B cell (primary cell): ENCODE results near the gene PYY. TPM values are rescaled to one million over a fixed set of nuclear protein-coding genes. Genes with fewer than 3 reads are reported as not detected.

Experiments used
- ATAC-seq: fragments of 200-7000 bp; cut with Tn5 transposase; one replicate; pipeline ENCODE4 v1.10.0; 2021; ENCODE audit warnings: low read depth, mild to moderate bottlenecking, moderate number of reproducible peaks, moderate library complexity
- CTCF ChIA-PET: fragments of 350-600 bp; sonication (Branson Sonifier 250); formaldehyde crosslinking; loops from one replicate; lab custom pipeline; 2021; ENCODE audit warnings: antibody characterized with exemption, inconsistent platforms; lab: Charles Lee
- POLR2A ChIA-PET: fragments of 350-600 bp; sonication (Branson Sonifier 250); formaldehyde crosslinking; loops from one replicate; lab custom pipeline; 2021; ENCODE audit warnings: antibody characterized with exemption; lab: Charles Lee
- DNase-seq: peaks from one replicate; pipeline ENCODE4 v3.0.0; 2013
- H2AFZ ChIP-seq: 2 replicates; pipeline ENCODE4 v1.6.1; 2012; ENCODE audit warnings: mild to moderate bottlenecking, low read depth, low read length; ENCODE audit not compliant: insufficient read depth, poor library complexity, severe bottlenecking
- H3K27ac ChIP-seq, 2 donors: 1 replicate in 1 of 2; 2 replicates in 1 of 2; pipeline ENCODE4 v1.5.1; 2012 to 2013; ENCODE audit warnings: low read length in 2 of 2, mild to moderate bottlenecking in 2 of 2, moderate library complexity in 1 of 2
- H3K27me3 ChIP-seq, 4 experiments: fragments of 200-600 bp in 1 of 4; sonication (generic) in 1 of 4; replicated peaks in 1 of 4; 1 replicate in 2 of 4; 2 replicates in 2 of 4; pipeline versions ENCODE4 v1.6.1 to v1.7.0; 2013 to 2016; ENCODE audit warnings: low read length in 3 of 4, mild to moderate bottlenecking in 2 of 4, mixed read lengths in 1 of 4, moderate library complexity in 1 of 4; ENCODE audit not compliant: insufficient read depth in 4 of 4, control insufficient read depth in 3 of 4; ENCODE audit errors: control extremely low read depth in 1 of 4
- H3K36me3 ChIP-seq, 2 experiments: replicated peaks in 1 of 2; 1 replicate in 1 of 2; 2 replicates in 1 of 2; pipeline versions ENCODE4 v1.6.1 to v1.7.1; 2013; ENCODE audit warnings: low read length in 1 of 2; ENCODE audit not compliant: insufficient read depth in 2 of 2, control insufficient read depth in 1 of 2; ENCODE audit errors: control extremely low read depth in 1 of 2, extremely low read depth in 1 of 2
- H3K4me1 ChIP-seq, 2 donors: fragments of 200-600 bp in 1 of 2; sonication (generic) in 1 of 2; 1 replicate in 1 of 2; 2 replicates in 1 of 2; pipeline versions ENCODE4 v1.5.1 to v1.6.1; 2013 to 2017; ENCODE audit warnings: low read length in 2 of 2; ENCODE audit not compliant: control insufficient read depth in 2 of 2, insufficient read depth in 2 of 2
- H3K4me2 ChIP-seq: replicated peaks from 2 replicates; pipeline ENCODE3; 2012; ENCODE audit warnings: mild to moderate bottlenecking, low read depth, low read length; ENCODE audit not compliant: poor library complexity, severe bottlenecking
- H3K4me3 ChIP-seq, 5 experiments: fragments of 200-600 bp in 1 of 5; sonication (generic) in 1 of 5; 1 replicate in 3 of 5; 2 replicates in 2 of 5; pipeline versions ENCODE4 v1.5.1 to v1.7.0; 2011 to 2016; ENCODE audit warnings: low read length in 4 of 5, mild to moderate bottlenecking in 4 of 5, low read depth in 2 of 5, control low read depth in 1 of 5, moderate library complexity in 1 of 5; ENCODE audit not compliant: insufficient read depth in 1 of 5; ENCODE audit errors: control extremely low read depth in 1 of 5, extremely low read depth in 1 of 5
- H3K79me2 ChIP-seq: fragments of 200-600 bp; sonication (generic); one replicate; pipeline ENCODE4 v1.6.0; 2016; ENCODE audit warnings: low read length; ENCODE audit not compliant: control insufficient read depth, insufficient read depth
- H3K9ac ChIP-seq: fragments of 200-600 bp; sonication (generic); 2 replicates; pipeline ENCODE4 v1.6.1; 2017; ENCODE audit warnings: mild to moderate bottlenecking, low read length, moderate library complexity
- H3K9me3 ChIP-seq, 3 donors: one replicate each; pipeline versions ENCODE4 v1.6.1 to v1.7.1; 2013; ENCODE audit warnings: low read length in 2 of 3; ENCODE audit not compliant: control insufficient read depth in 2 of 3, insufficient read depth in 1 of 3; ENCODE audit errors: control extremely low read depth in 1 of 3
- H4K20me1 ChIP-seq: 2 replicates; pipeline ENCODE4 v1.6.0; 2012; ENCODE audit warnings: mild to moderate bottlenecking, low read length; ENCODE audit not compliant: insufficient read depth, control insufficient read depth, poor library complexity, severe bottlenecking
- H3K27ac Mint-ChIP-seq: one replicate; pipeline ENCODE4 v1.8.0; 2021; ENCODE audit warnings: mixed read lengths
- H3K27me3 Mint-ChIP-seq: one replicate; pipeline ENCODE4 v1.8.0; 2021; ENCODE audit warnings: mixed read lengths
- H3K4me1 Mint-ChIP-seq: one replicate; pipeline ENCODE4 v1.8.0; 2021; ENCODE audit warnings: mixed read lengths
- H3K4me3 Mint-ChIP-seq: one replicate; pipeline ENCODE4 v1.8.0; 2021; ENCODE audit warnings: mixed read lengths
- H3K9me3 Mint-ChIP-seq: one replicate; pipeline ENCODE4 v1.8.0; 2022; ENCODE audit warnings: mixed read lengths; ENCODE audit not compliant: insufficient read depth
- EZH2 ChIP-seq: IDR thresholded peaks from 2 replicates; pipeline ENCODE4 v1.6.1; 2012; ENCODE audit warnings: borderline replicate concordance, low read depth, mild to moderate bottlenecking, moderate library complexity, low read length; ENCODE audit not compliant: insufficient read depth, poor library complexity, severe bottlenecking
- WGBS: methylation state at CpG from one replicate; pipeline ENCODE4 v1.1.5; 2013; ENCODE audit warnings: missing lambda C conversion rate; ENCODE audit not compliant: insufficient coverage; 5-methylcytosine and 5-hydroxymethylcytosine counted together
- intact Hi-C: fragments of 100-400 bp; cut with micrococcal nuclease; formaldehyde crosslinking; loops from one replicate; pipeline ENCODE4 v1.10.0; 2022
- polyA plus RNA-seq: library from polyadenylated mRNA; depleted of rRNA; stranded (reverse); fragments of >200 nt; gene quantifications from 2 replicates; pipeline ENCODE4 v1.2.3, GENCODE V29; 2012
- total RNA-seq, 2 donors: library from RNA; stranded (reverse); fragments of 120-200 nt in 1 of 2; gene quantifications; 1 replicate in 1 of 2; 2 replicates in 1 of 2; pipeline versions ENCODE4 v1.2.3 to v1.2.4, GENCODE V29; 2013 to 2022
- TF ChIP-seq, protein P1 (sequence below): fragments of 200-600 bp; IDR thresholded peaks from one replicate; pipeline ENCODE4 v1.8.0; 2022; ENCODE audit warnings: antibody characterized with exemption, mild to moderate bottlenecking

The PYY gene
- total and polyA plus RNA-seq, 2 donors (not counting 1 experiment from before 2014, with no cell fraction given), result 0.19 TPM; not detected in 1

GRCh38 chr17:43987131-43988021 lies 33.6 kb upstream of the PYY start:
- H3K27ac Mint-ChIP-seq, result no peak overlapping the region
- Histone ChIP-seq H3K9ac (no peak overlapping the region), H3K4me3 (no peak overlapping the region), H3K79me2 (no peaks in the 10 kb centered on the region), H3K27ac (no peak overlapping the region), H3K4me2 (no peak overlapping the region), H3K36me3 (no peaks in the 10 kb centered on the region), H4K20me1 (no peaks in the 10 kb centered on the region), H3K9me3 (peaks cover 0 to 5% (median 0%) of the 10 kb centered on the region in 3 donors), H3K4me1 (peaks cover 10 to 11% of the 10 kb centered on the region in 2 donors), H3K27me3 (peaks cover 0 to 36% (median 21%) of the 10 kb centered on the region in 4 experiments), H2AFZ (no peak overlapping the region)
- no peak for ATAC-seq
- intact Hi-C loops, result no loop called here
- TF ChIP-seq EZH2, result no peak
- TF ChIP-seq, protein P1, sequence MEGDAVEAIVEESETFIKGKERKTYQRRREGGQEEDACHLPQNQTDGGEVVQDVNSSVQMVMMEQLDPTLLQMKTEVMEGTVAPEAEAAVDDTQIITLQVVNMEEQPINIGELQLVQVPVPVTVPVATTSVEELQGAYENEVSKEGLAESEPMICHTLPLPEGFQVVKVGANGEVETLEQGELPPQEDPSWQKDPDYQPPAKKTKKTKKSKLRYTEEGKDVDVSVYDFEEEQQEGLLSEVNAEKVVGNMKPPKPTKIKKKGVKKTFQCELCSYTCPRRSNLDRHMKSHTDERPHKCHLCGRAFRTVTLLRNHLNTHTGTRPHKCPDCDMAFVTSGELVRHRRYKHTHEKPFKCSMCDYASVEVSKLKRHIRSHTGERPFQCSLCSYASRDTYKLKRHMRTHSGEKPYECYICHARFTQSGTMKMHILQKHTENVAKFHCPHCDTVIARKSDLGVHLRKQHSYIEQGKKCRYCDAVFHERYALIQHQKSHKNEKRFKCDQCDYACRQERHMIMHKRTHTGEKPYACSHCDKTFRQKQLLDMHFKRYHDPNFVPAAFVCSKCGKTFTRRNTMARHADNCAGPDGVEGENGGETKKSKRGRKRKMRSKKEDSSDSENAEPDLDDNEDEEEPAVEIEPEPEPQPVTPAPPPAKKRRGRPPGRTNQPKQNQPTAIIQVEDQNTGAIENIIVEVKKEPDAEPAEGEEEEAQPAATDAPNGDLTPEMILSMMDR, result no peak
- no peak overlapping the region for H3K4me3 Mint-ChIP-seq
- no peak for DNase-seq
- peaks cover 2% of the 10 kb centered on the region for H3K4me1 Mint-ChIP-seq
- 83% methylated on average over 9 of the region's 12 CpGs for WGBS
- ChIA-PET CTCF (interaction anchor here (1.5 kb wide), 1 partner anchor 44 kb away, joined by 8 read pairs; no protein-coding TSS in a partner anchor), POLR2A (no interaction called here)
- peaks cover 44% of the 10 kb centered on the region for H3K27me3 Mint-ChIP-seq
- H3K9me3 Mint-ChIP-seq, result no peaks in the 10 kb centered on the region
